ENCODE data around the gene C10orf67.

DNA sequence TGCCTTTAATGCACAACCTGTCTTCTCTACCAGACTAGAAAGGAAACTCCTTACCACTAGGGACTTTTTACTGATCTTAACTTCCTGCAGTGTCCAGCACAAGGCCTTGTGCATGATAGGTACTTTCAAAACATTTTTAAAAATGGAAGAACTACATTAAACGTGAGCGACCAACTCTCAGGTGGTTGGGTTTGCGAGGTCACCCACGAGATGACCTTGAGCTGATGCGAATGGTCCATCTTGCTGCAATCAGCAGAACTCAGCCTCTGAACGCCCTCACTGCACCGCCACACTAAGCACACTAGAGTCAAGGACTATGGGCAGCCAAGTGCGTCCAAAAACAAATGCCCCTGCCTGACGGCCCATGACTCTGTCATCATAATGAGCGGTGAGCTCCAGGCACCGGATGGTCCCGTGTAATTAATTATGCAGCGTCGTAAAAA lies 187.3 kb downstream of the C10orf67 start:
- TF ChIP-seq, protein P1, sequence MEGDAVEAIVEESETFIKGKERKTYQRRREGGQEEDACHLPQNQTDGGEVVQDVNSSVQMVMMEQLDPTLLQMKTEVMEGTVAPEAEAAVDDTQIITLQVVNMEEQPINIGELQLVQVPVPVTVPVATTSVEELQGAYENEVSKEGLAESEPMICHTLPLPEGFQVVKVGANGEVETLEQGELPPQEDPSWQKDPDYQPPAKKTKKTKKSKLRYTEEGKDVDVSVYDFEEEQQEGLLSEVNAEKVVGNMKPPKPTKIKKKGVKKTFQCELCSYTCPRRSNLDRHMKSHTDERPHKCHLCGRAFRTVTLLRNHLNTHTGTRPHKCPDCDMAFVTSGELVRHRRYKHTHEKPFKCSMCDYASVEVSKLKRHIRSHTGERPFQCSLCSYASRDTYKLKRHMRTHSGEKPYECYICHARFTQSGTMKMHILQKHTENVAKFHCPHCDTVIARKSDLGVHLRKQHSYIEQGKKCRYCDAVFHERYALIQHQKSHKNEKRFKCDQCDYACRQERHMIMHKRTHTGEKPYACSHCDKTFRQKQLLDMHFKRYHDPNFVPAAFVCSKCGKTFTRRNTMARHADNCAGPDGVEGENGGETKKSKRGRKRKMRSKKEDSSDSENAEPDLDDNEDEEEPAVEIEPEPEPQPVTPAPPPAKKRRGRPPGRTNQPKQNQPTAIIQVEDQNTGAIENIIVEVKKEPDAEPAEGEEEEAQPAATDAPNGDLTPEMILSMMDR (IDR thresholded peaks at IDR 0.05) = no peak
- TF ChIP-seq POLR2AphosphoS5 (IDR thresholded peaks at IDR 0.05) = no peak
- no peak for TF ChIP-seq POLR2A (IDR thresholded peaks at IDR 0.05)
- TF ChIP-seq EP300 (IDR thresholded peaks at IDR 0.05) = no peak

Data from sigmoid colon (tissue), 4 donors.